ENCODE measurements around the gene CNTNAP2. TPM values are rescaled to one million over a fixed set of nuclear protein-coding genes. Genes with fewer than 3 reads are reported as not detected.

The CNTNAP2 gene
- total RNA-seq, 4 donors from 2014 or later = 0.42 TPM; not detected in 3

DNA sequence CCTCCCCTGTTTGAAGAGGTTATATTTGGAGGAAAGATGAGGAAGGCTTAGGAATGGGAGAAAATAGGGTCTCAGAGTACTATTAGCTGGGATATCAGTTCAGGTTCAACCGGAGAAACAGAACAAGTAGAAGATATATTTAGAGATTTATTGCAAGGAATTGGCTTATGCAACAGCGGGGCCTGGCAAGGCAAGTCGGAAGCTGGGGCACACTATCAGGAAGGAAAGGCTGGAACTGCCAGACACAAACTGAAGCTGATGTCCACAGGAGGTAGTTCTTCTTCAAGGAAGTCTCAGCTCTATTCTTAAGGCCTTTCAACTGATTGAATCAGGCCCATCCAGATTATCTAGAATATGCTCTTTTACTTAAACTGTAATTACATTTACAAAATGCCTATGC is 1534.4 kb downstream of the CNTNAP2 start:
- TF ChIP-seq POLR2A (IDR thresholded peaks at IDR 0.05) (no peak), EP300 (IDR thresholded peaks at IDR 0.05) (no peak)
- TF ChIP-seq, protein P1, sequence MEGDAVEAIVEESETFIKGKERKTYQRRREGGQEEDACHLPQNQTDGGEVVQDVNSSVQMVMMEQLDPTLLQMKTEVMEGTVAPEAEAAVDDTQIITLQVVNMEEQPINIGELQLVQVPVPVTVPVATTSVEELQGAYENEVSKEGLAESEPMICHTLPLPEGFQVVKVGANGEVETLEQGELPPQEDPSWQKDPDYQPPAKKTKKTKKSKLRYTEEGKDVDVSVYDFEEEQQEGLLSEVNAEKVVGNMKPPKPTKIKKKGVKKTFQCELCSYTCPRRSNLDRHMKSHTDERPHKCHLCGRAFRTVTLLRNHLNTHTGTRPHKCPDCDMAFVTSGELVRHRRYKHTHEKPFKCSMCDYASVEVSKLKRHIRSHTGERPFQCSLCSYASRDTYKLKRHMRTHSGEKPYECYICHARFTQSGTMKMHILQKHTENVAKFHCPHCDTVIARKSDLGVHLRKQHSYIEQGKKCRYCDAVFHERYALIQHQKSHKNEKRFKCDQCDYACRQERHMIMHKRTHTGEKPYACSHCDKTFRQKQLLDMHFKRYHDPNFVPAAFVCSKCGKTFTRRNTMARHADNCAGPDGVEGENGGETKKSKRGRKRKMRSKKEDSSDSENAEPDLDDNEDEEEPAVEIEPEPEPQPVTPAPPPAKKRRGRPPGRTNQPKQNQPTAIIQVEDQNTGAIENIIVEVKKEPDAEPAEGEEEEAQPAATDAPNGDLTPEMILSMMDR (IDR thresholded peaks at IDR 0.05) = no peak
- Histone ChIP-seq H3K27me3 (no peaks in the 10 kb centered on the region), H3K4me3 (no peak overlapping the region), H3K9me3 (no peaks in the 10 kb centered on the region), H3K27ac (no peak overlapping the region), H3K4me1 (no peaks in the 10 kb centered on the region), H3K36me3 (no peaks in the 10 kb centered on the region)
- DNase-seq (ENCODE audit: low spot score in 2 of 2) = no peak
- 88 to 93% methylated on average over 3 of the region's 3 CpGs for WGBS, 2 donors

DNA sequence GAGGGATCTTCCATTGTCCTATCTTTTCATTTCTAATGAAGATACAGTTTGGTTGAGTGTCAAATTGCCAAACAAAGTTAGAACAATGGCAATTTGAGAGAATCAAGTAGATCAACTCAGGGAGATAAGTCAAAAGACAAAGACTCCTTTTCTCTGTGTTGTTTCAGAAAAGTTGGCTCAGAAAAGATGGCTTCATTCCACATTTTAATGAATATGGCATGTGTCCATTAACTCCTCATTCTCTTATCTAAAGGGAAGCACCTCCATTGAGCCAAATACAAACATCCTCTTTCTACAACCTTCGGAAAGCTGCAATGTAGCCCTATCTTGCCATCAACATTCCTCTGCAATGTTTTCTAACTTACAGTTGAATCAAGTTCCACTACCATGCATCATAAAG is 1535.0 kb downstream of the CNTNAP2 start:
- Histone ChIP-seq H3K36me3 (no peaks in the 10 kb centered on the region), H3K27ac (no peak overlapping the region), H3K4me1 (no peaks in the 10 kb centered on the region), H3K27me3 (no peaks in the 10 kb centered on the region), H3K4me3 (no peak overlapping the region), H3K9me3 (no peaks in the 10 kb centered on the region)
- TF ChIP-seq EP300 (IDR thresholded peaks at IDR 0.05) = no peak
- no peak for TF ChIP-seq POLR2A (IDR thresholded peaks at IDR 0.05)
- TF ChIP-seq, protein P1 (IDR thresholded peaks at IDR 0.05) = no peak
- WGBS, 2 donors = 48 to 67% methylated on average over 1 of the region's 1 CpG
- no peak for DNase-seq (ENCODE audit: low spot score in 2 of 2)

DNA sequence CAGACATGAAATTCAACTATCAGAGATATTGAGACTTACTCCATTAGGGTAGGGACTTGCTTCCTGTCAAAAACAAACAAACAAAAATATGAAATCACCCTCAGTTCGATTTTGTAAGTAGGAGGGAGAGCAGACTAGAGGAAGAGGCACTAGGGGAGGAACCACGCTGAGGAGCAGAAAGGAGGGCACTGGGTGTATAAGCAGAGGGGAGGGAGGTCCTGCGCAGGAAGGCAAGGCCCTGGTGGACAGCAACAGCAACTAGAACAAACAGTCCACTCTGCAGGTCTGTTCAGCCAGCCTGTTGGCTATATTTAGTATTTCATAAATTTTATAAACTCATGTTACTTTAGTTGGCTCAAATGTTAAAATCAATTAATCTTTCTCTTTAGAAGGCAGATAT is 1536.9 kb downstream of the CNTNAP2 start:
- no peak for DNase-seq (ENCODE audit: low spot score in 2 of 2)
- Histone ChIP-seq H3K4me1 (no peaks in the 10 kb centered on the region), H3K4me3 (no peak overlapping the region), H3K27ac (no peak overlapping the region), H3K36me3 (no peaks in the 10 kb centered on the region), H3K27me3 (no peaks in the 10 kb centered on the region), H3K9me3 (no peaks in the 10 kb centered on the region)
- TF ChIP-seq POLR2A (IDR thresholded peaks at IDR 0.05) (no peak), EP300 (IDR thresholded peaks at IDR 0.05) (no peak)
- TF ChIP-seq, protein P1 (IDR thresholded peaks at IDR 0.05) = no peak
- 72% methylated on average over 3 of the region's 3 CpGs for WGBS, 2 donors

DNA sequence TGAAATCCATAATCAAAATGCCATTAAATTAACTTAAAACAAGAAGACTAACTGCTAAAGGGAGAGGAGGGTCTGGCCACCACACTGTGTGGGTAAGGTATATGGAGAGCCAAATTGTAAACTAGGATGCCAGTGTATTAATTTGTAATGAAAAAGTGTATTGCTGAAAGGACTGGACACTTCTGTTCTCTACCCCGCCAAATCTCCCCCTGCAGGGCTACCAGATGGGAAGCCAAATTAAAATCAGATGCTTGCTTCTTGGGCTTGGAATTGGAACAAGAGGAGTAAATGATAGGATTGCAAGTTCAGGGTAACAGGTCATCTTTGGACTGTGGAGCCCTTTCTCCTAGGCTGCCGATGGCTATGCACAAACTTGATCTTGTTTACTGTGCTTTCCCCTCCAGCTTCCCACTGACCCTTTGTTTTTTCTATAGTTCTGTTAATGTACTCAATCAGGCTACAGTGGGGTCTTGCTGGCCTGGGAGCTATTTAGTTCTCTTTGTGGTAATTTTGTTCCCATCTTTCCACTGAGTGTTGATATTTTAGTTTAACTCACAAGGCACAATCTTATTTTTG is 1541.9 kb downstream of the CNTNAP2 start:
- DNase-seq (ENCODE audit: low spot score in 2 of 2) = no peak
- Histone ChIP-seq H3K27ac (no peak overlapping the region), H3K36me3 (no peaks in the 10 kb centered on the region), H3K27me3 (no peaks in the 10 kb centered on the region), H3K4me3 (no peak overlapping the region), H3K4me1 (no peaks in the 10 kb centered on the region), H3K9me3 (no peaks in the 10 kb centered on the region)
- TF ChIP-seq EP300 (IDR thresholded peaks at IDR 0.05) (no peak), POLR2A (IDR thresholded peaks at IDR 0.05) (no peak)
- TF ChIP-seq, protein P1 (IDR thresholded peaks at IDR 0.05) = no peak
- WGBS, 2 donors = 36 to 40% methylated on average over 2 of the region's 2 CpGs

DNA sequence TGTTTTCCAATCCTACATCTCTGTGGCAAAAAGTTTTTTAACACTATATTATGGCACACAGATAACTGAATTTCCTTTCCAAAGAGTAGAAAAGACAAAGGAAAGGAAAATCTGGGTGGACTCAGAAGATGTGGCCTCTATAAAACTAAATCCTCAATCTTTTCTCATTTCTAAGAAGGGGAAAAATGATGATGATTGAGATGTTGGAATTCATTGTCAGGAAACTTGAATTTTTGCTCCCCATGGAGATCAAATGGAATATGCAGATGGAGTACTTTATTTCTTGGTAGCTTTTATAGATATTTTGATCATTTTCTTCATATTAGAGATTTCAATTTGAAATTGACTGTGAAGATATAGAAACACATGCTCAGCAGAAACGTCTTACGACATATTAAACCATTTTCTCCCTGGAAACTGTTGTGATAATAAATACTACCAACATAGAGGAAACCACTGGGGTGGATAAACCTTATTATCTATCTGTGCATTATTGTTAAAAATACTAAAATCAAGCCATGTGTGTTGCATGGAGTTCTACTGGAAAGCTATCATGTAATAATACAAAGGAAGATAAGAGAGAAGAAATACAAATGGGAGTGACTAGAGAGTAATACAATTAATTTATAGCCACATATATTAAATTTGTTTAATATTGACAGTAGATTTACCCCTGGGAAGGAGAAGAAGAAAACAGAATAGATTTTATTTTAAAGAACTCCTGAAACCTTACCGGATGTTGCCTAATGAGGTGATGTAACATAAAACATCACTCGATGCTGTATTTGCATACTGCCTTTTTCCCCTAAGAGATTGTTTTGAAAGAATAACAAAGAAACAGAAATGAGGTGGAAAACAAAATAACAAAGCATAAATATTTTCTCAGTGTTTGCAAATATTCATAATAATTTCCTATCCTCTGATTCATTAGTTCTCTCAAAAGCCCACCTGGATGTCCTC is 1542.7 kb downstream of the CNTNAP2 start:
- WGBS, 2 donors = 79 to 90% methylated on average over 4 of the region's 4 CpGs
- H3K4me1 ChIP-seq = no peaks in the 10 kb centered on the region
- no peak for DNase-seq (ENCODE audit: low spot score in 2 of 2)
- TF ChIP-seq POLR2A (IDR thresholded peaks at IDR 0.05) (no peak), EP300 (IDR thresholded peaks at IDR 0.05) (no peak)
- TF ChIP-seq, protein P1 (IDR thresholded peaks at IDR 0.05) = no peak
- H3K27me3 ChIP-seq = no peaks in the 10 kb centered on the region
- H3K36me3 ChIP-seq = no peaks in the 10 kb centered on the region
- H3K4me3 ChIP-seq = no peak overlapping the region
- no peak overlapping the region for H3K27ac ChIP-seq
- no peaks in the 10 kb centered on the region for H3K9me3 ChIP-seq

Data from tibial nerve (tissue), 4 donors.